Kidney (tissue), 14 donors: ENCODE measurements around the gene FBXO9. TPM values are rescaled to one million over a fixed set of nuclear protein-coding genes. Genes with fewer than 3 reads are reported as not detected.

Experiments
- DNase-seq, 5 donors: peaks; one replicate each; pipeline ENCODE4 v3.0.0-alpha.2; 2013 to 2020
- FAIRE-seq: peaks from 2 replicates; lab custom pipeline; 2012; peaks lifted over from hg19 to GRCh38; lab: Jason Lieb, UNC
- H3K27ac ChIP-seq, 2 donors: one replicate each; pipeline ENCODE4 v1.7.0; 2013; ENCODE audit warnings: low read depth in 2 of 2, low read length in 2 of 2, inconsistent platforms in 1 of 2
- H3K27me3 ChIP-seq: one replicate; pipeline ENCODE4 v1.7.1; 2013; ENCODE audit warnings: low read length, inconsistent platforms; ENCODE audit not compliant: control insufficient read depth, insufficient read depth
- H3K36me3 ChIP-seq, 3 donors: one replicate each; pipeline versions ENCODE4 v1.7.0 to v1.7.1; 2013; ENCODE audit warnings: low read length in 3 of 3, control low read depth in 1 of 3, inconsistent platforms in 1 of 3; ENCODE audit not compliant: insufficient read depth in 3 of 3, control insufficient read depth in 2 of 3
- H3K4me1 ChIP-seq, 3 donors: one replicate each; pipeline versions ENCODE4 v1.7.0 to v1.7.1; 2013; ENCODE audit warnings: low read length in 3 of 3, inconsistent platforms in 1 of 3, low read depth in 1 of 3; ENCODE audit not compliant: control insufficient read depth in 2 of 3, insufficient read depth in 2 of 3
- H3K4me3 ChIP-seq, 3 donors: one replicate each; pipeline versions ENCODE4 v1.7.0 to v1.8.1; 2013; ENCODE audit warnings: low read length in 3 of 3, control low read depth in 1 of 3, inconsistent platforms in 1 of 3
- H3K9ac ChIP-seq, 3 donors: one replicate each; pipeline versions ENCODE4 v1.7.0 to v1.7.1; 2013; ENCODE audit warnings: low read length in 3 of 3, control low read depth in 1 of 3, inconsistent platforms in 1 of 3
- H3K9me3 ChIP-seq, 3 donors: one replicate each; pipeline versions ENCODE4 v1.7.0 to v1.7.1; 2013; ENCODE audit warnings: low read length in 3 of 3, control low read depth in 1 of 3, inconsistent platforms in 1 of 3; ENCODE audit not compliant: control insufficient read depth in 2 of 3, insufficient read depth in 1 of 3
- CTCF ChIP-seq: IDR thresholded peaks from 3 replicates; pipeline ENCODE4 v1.5.1; 2012; ENCODE audit warnings: mild to moderate bottlenecking, moderate library complexity, borderline replicate concordance; ENCODE audit not compliant: insufficient read depth; ENCODE audit errors: extremely low read depth
- intact Hi-C: fragments of 100-400 bp; cut with DNase I; formaldehyde crosslinking; loops from one replicate; pipeline ENCODE4 v1.11.1; 2022
- polyA plus RNA-seq: library from polyadenylated mRNA; stranded (reverse); fragments of 350-450 nt; fragmentation: Illumina TruSeq; extraction: RNeasy Lipid Tissue Mini Kit (QIAGEN cat#74804); gene quantifications from one replicate; pipeline ENCODE4 v1.2.3, GENCODE V29; 2014; ENCODE audit warnings: low read depth, low replicate concordance; ENCODE audit not compliant: insufficient read depth
- total RNA-seq: library from RNA; stranded (reverse); fragmentation: NEBNext Ultra II Directional; extraction: Animal tissue kit (Norgen Biotek cat#: 25700); gene quantifications from one replicate; pipeline ENCODE4 v1.2.1, GENCODE V29; 2021
- donor health status: control.
- donor health status: control.
- donor health status: control.
- donor health status: control.
- donor health status: control.
- donor health status: DM: yes; HTN: yes; CAD: no.
- donor health status: Normal renal cell carcinoma (clear cell type).

Gene FBXO9
- total and polyA plus RNA-seq, 2 donors from 2014 or later: 45.2 to 94.7 TPM

- Histone ChIP-seq H3K36me3 (no peaks in the 10 kb centered on the region), H3K27ac (no peak overlapping the region), H3K4me1 (peaks cover 0 to 5% (median 0%) of the 10 kb centered on the region in 3 donors), H3K9me3 (no peaks in the 10 kb centered on the region), H3K27me3 (no peaks in the 10 kb centered on the region), H3K4me3 (no peak overlapping the region), H3K9ac (no peak overlapping the region)
- TF ChIP-seq CTCF: no peak
- DNase-seq (no peak), FAIRE-seq (no peak)
- intact Hi-C loops: no loop called here
These were observed 47.7 kb downstream of the FBXO9 start for GRCh38 chr6:53112871-53113270.

- Histone ChIP-seq H3K9ac (no peak overlapping the region), H3K4me1 (peaks cover 0 to 5% (median 0%) of the 10 kb centered on the region in 3 donors), H3K9me3 (no peaks in the 10 kb centered on the region), H3K27me3 (no peaks in the 10 kb centered on the region), H3K4me3 (no peak overlapping the region), H3K27ac (no peak overlapping the region), H3K36me3 (no peaks in the 10 kb centered on the region)
- DNase-seq: no peak
- TF ChIP-seq CTCF: no peak
- intact Hi-C loops: no loop called here
- no peak for FAIRE-seq
These were observed 48.5 kb downstream of the FBXO9 start for GRCh38 chr6:53113742-53114141.

- DNase-seq: no peak
- no peak for FAIRE-seq
- intact Hi-C loops: no loop called here
- H3K4me1 ChIP-seq: peaks cover 0 to 5% (median 0%) of the 10 kb centered on the region in 3 donors
- H3K9me3 ChIP-seq: no peaks in the 10 kb centered on the region
- H3K27ac ChIP-seq: no peak overlapping the region
- H3K36me3 ChIP-seq: no peaks in the 10 kb centered on the region
- H3K4me3 ChIP-seq: no peak overlapping the region
- H3K9ac ChIP-seq: no peak overlapping the region
- no peak for TF ChIP-seq CTCF
- H3K27me3 ChIP-seq: no peaks in the 10 kb centered on the region
These were observed 49.9 kb downstream of the FBXO9 start for GRCh38 chr6:53115113-53115512.

- Histone ChIP-seq H3K9me3 (no peaks in the 10 kb centered on the region), H3K27me3 (no peaks in the 10 kb centered on the region), H3K4me1 (peaks cover 0 to 5% (median 0%) of the 10 kb centered on the region in 3 donors), H3K4me3 (no peak overlapping the region), H3K36me3 (no peaks in the 10 kb centered on the region), H3K27ac (no peak overlapping the region), H3K9ac (no peak overlapping the region)
- intact Hi-C loops: no loop called here
- DNase-seq (no peak), FAIRE-seq (no peak)
- no peak for TF ChIP-seq CTCF
These were observed 50.5 kb downstream of the FBXO9 start for GRCh38 chr6:53115741-53116140.
